Measurements from ENCODE around the gene NID1.

The NID1 gene

GRCh38 chr1:235952950-235953615 is 111.8 kb downstream of the NID1 start:
- peak; percentile 16 for DNase-seq

- no peak for DNase-seq
Measured at GRCh38 chr1:235951661-235952060, 113.2 kb downstream of the NID1 start.

DNA sequence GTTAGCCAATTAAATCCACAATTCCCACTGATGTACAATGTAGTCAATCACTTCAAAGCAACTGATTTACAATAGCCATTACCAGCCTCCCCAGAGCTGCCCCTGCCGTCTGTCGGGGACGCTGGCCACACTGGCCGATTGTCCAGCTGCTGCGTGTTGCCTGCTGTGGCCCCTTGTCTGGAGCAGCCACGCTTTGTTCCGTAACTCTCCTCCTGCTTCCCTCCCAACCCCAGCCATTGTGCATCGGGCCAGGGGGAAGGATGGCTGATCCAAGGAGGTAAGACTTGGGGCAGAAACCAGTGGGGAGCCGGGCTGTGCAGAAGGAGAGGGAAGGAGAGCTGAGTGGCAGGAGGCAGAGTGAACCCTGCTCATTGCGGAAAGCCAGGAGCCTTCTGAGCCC is 114.6 kb downstream of the NID1 start:
- DNase-seq, result no peak

DNA sequence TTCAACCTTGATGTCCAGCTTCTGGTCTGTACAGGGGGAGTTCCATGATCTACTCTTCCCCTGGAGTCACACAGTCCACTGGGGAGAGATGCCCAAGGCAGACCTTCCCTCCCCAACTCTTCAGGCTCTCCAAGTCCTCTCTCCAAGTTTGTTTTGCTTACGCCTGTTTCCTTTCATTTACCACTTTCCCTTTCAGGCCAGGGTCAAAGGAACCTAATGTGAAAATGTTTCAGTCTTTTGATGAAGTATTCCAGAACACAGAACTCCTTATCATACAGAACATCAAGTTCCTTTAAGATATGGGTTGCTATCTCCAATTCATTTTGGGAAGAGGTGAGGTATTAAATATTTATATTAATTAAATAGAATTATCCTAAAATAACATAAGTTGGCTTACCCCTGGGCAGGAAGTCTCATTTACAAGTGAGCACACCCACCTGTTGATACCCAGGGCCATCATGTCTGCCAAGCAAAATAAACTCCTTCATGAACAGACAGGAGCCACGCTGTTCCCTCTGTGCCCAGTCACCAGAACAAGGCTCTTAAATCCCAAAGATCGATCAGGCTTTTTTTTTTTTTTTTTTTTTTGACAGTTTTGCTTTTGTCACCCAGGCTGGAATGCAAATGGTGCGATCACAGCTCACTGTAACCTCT is 116.0 kb downstream of the NID1 start:
- DNase-seq, result no peak

GRCh38 chr1:235947989-235948388 is 116.9 kb downstream of the NID1 start:
- no peak for DNase-seq

DNA sequence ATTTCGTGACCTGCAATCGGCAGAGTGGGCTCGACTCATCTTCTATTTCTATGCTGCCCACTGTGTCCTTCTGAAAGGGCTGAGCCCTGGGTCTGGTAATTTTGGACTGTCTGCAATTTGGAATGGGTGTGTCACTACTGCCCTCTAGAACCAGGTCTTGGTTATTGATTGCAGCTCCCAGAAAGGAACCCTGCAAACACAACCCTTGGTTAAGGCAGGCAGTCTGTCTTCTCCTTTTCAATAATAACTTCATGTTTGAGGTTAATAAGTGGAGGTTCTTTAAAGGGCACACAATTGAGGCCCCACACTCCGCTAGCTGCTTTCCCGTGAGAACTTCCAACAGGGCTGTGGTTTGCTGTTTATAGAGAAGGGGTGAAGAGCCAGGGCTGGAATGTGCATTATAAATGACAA is 118.3 kb downstream of the NID1 start:
- peak; percentile 41 for DNase-seq

GRCh38 chr1:235945775-235946570 is 118.9 kb downstream of the NID1 start:
- DNase-seq, result peak; percentile 25

- no peak for DNase-seq
Measured at GRCh38 chr1:235943581-235944114, 121.2 kb downstream of the NID1 start.

GRCh38 chr1:235942979-235943575 is 121.8 kb downstream of the NID1 start:
- no peak for DNase-seq

DNA sequence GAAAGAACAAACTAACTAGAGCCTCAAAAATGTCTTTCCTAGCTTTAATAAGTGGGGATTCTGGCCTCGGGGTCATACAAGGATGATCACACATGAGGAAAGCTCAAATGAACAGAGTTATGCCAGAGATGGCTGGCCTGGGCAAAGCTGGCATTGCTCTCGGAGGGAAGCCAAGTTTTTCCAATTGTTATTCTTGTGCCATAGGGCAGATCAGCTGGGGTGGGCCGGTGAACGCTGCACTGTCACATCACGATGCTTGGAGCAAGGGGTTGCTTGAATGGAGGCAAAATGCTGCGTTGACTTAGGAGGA is 122.3 kb downstream of the NID1 start:
- DNase-seq, result no peak

DNA sequence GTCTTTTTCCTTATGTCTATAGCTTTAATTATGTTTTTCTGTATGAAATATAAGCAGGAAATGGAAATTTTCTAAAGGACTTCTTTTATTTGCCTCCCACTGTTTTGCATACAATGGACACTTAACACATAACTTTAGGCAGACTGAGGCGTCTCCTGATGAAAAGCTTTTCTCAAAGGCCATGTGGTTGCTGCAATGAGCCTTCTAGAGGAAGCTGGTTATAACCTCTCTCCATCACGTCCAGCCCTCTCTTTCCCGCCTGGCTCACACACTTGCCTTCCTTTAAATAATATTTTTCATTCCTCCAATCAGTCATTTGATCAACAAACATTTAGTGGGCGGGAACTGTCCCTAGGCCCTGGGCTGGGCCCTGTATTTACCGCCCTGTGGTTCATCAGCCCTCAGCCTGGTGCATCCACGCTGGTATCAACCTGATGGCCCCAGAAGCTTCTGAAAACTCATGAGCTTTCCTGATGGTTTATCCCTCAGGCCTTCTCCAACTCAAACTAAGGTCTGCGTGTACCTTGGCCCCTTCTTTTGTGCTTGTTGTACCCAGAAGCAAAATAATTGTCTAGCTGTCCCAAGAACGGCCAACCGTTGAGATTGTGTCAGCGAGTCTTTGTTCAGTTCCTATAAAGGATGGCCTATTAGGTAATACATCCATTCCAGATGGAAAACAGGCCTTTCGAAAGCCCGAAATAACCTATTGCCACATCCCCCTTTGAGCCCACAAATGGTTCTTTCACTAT is 122.8 kb downstream of the NID1 start:
- no peak for DNase-seq

DNA sequence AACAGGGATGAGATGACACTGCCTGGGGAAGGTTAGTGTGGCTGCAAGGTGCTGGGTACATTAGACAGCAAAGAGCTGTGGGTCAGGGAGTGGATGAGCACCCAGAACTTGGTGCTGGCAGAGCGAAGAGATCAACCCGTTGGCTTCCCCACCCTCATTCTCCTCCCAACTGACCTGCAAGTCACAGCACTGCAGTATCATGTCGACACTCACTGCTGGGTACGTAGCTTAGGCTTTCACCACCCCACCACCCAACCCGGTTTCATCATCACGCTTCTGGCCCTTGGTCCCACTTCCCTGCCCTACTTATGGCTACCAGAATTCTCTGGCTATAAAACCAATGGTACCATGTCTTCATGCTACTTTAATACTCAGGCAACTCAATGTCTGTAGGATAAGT is 124.6 kb downstream of the NID1 start:
- no peak for DNase-seq

GRCh38 chr1:235939480-235939775 is 125.5 kb downstream of the NID1 start:
- no peak for DNase-seq

GRCh38 chr1:235938709-235939479 is 126.0 kb downstream of the NID1 start:
- no peak for DNase-seq

DNA sequence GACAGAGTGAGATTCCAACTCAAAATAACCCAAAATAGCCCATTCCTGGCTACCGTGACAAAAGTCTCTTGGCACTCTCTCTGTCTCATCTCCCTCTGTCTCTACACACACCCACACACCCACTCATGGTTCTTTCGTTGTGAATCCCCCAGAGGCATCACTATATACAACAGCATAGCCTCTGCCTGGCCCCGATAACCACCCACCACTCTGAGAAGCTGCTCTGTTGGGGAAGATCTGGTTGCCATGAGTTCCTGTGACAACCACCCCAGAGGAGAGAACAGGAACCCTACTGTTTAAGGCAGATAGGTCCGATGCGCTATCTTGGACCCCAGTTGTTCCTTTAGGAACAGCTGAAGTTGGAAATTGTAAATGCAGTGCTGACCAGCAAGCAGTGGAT is 127.8 kb downstream of the NID1 start:
- no peak for DNase-seq

GRCh38 chr1:235935235-235936225 is 129.4 kb downstream of the NID1 start:
- no peak for DNase-seq

GRCh38 chr1:235933766-235934116 is 131.1 kb downstream of the NID1 start:
- no peak for DNase-seq

DNA sequence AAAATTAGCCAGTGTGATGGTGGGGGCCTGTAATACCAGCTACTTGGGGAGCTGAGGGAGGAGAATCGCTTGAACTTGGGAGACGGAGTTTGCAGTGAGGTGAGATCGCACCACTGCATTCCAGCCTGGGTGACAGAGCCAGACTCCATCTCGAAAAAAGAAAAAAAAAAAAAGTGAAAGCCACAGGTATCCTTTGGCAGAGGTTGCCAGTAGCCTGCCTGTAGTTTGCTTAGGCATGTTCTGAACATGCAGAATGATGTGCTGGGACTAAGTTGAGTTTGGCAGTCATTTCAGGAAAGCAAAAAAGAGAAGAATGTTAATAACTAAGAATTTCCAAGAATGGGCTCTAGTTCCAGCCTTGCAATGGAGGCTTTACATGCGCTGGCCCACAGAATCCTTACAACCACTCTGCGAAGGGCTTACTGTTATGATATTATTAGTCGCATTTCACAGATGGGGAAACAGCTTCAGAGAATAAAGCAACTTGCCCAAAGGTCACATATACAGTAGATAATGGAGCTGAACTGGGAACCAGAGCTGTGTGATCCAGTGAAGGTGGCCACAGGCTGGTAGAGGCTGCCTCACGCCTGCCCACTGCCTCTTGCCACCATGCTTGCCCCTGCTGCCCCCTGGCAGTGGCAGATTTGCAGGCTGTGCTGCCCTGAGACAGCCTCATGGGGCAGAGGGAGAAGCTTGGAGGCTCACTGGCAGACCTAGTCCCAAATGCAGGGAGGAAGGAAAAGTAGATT is 131.7 kb downstream of the NID1 start:
- DNase-seq, result no peak

DNA sequence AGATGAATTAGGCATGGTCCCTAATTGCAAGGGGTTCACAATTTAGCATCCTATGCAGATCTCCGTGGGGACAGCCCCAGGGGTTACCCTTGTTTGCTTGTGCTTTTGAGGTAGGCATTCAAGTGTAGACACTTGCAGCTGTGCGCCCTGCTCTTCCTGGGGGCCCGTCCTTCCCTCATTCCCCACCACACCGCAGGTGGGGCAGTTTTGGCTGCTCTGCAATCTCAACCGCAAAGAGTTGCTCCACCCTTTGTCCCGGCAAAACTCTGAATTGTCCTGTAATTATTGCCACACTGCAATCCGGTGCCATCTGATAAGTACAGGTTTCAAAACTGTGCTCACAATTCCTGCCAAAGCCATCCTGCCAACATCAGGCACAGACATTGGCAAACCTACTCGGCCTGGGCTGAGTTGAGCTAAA is 132.8 kb downstream of the NID1 start:
- DNase-seq, result no peak

DNA sequence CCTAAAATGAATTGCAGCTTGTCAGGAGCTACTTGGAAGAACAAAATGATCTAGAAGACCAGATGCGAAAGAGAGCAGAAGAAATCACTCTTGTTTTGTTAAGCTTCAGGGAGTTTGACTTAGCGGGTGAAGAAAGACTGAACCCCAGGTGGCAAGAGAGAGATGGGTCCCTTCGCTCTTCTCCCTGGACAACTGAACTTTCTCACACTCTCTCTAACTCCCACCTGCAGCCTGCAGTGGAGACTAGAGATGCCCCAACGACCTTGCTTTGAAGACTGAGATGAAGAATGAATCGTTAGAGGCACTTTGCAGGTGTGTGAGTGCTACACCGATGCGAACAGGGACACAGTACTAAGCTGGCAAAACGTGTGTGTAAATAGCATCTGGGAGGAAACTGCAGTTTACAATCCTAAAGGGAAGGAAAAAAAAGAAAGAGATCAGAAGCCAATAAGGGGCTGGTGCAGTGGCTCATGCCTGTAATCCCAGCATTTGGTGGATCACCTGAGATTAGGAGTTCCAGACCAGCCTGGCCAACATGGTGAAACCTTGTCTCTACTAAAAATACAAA is 133.6 kb downstream of the NID1 start:
- no peak for DNase-seq

Data from CD4-positive, alpha-beta T cell treated with Interleukin-10 for 1 hour (primary cell).